Motor neuron (in vitro differentiated cells): ENCODE results near the gene SUPT4H1. TPM values are rescaled to one million over a fixed set of nuclear protein-coding genes. Genes with fewer than 3 reads are reported as not detected.

Experiments
- ATAC-seq, 8 experiments: fragments of 200-7000 bp; cut with Tn5 transposase; replicated peaks in 6 of 8; 2 replicates each; pipeline ENCODE4 v1.8.0; 2021; ENCODE audit warnings: mild to moderate bottlenecking in 8 of 8, moderate library complexity in 8 of 8
- H3K27ac ChIP-seq, 2 donors: fragments of 250-450 bp; sonication (Bioruptor Pico); 2 replicates each; pipeline ENCODE4 v1.9.0; 2021; ENCODE audit warnings: antibody characterized with exemption in 2 of 2, mild to moderate bottlenecking in 2 of 2, moderate library complexity in 1 of 2
- H3K4me1 ChIP-seq, 2 donors: fragments of 250-450 bp; sonication (Bioruptor Pico); replicated peaks in 1 of 2; 2 replicates each; pipeline ENCODE4 v1.6.1; 2021; ENCODE audit warnings: antibody characterized with exemption in 2 of 2, mild to moderate bottlenecking in 2 of 2, moderate library complexity in 1 of 2
- H3K4me3 ChIP-seq, 5 donors: fragments of 250-450 bp; sonication (Bioruptor Pico); 2 replicates each; pipeline ENCODE4 v1.9.0; 2021; ENCODE audit warnings: antibody characterized with exemption in 5 of 5, mild to moderate bottlenecking in 5 of 5, moderate library complexity in 4 of 5
- WGBS, 10 experiments: fragments of 450-650 bp; shearing (Covaris generic); methylation state at CpG; one replicate each; pipeline ENCODE4 v1.0.0; 2022; 5-methylcytosine and 5-hydroxymethylcytosine counted together
- in situ Hi-C, 9 experiments: fragments of 400-800 bp; cut with MboI; loops; one replicate each; pipeline ENCODE4 v1.15.0; 2021; ENCODE audit warnings: low sequenced_read_pairs in 9 of 9, low pct_unique_long_range_greater_than_20kb in 2 of 9; ENCODE audit not compliant: unreplicated experiment in 9 of 9
- total RNA-seq, 8 experiments: library from RNA; unstranded; fragments of 300-600 nt; gene quantifications; 2 replicates each; pipeline versions ENCODE4 v1.2.3 to v1.2.4, GENCODE V29; 2022

SUPT4H1 gene
- total RNA-seq, 8 experiments from 2014 or later, result 47.7 to 87.5 (median 62.3) TPM

GRCh38 chr17:58325976-58326468, 26.0 kb downstream of the SUPT4H1 start:
- Histone ChIP-seq H3K27ac (no peak overlapping the region), H3K4me1 (peaks cover 56 to 60% of the 10 kb centered on the region in 2 donors), H3K4me3 (peak overlapping the region in 1 of 5 donors; percentile 44)
- WGBS, 10 experiments, result 60 to 100% (median 86%) methylated on average over 1 to 9 of the region's 11 CpGs; no CpG with 5 or more reads in 1 of the 10 experiments
- in situ Hi-C loops, result no loop called here
- ATAC-seq, result no peak

DNA sequence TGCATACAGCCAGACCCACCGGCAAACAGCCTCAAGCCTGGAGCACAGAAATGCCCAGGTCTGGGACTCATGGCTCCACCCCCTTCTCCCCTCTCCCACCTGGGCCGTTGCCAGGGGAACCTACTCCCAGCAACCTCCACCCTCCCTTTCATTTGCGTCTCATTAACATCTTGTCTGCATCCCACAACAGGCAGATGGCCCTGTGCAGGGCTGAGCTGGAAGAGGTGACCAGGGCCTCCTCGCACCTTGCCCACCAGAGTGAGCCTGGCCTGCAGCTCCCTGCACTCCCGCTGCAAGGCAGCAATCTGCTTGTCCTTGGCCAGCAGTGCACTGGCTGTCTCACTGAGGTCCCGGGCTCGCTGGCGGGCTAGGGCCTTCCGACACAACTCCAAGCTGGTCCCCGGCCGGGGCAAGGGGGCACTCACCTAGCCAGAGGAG, 26.7 kb downstream of the SUPT4H1 start:
- ATAC-seq, result peak; percentile 6 to 57 (median 40)
- in situ Hi-C loops, result no loop called here
- Histone ChIP-seq H3K4me1 (peaks cover 52 to 59% of the 10 kb centered on the region in 2 donors), H3K27ac (no peak overlapping the region), H3K4me3 (peak overlapping the region in 3 of 5 donors; percentile 42 to 52 (median 44))
- 0 to 83% (median 20%) methylated on average over 1 to 5 of the region's 11 CpGs; no CpG with 5 or more reads in 5 of the 10 experiments for WGBS, 10 experiments

- WGBS, 10 experiments, result 0 to 67% (median 36%) methylated on average over 1 to 15 of the region's 66 CpGs; no CpG with 5 or more reads in 6 of the 10 experiments
- peak overlapping the region; percentile 34 to 52 (median 42) for H3K4me3 ChIP-seq
- no peak overlapping the region for H3K27ac ChIP-seq
- ATAC-seq, result peak; percentile 57 to 91 (median 62)
- H3K4me1 ChIP-seq, result peaks cover 47 to 55% of the 10 kb centered on the region in 2 donors
- in situ Hi-C loops, result no loop called here
Observed at GRCh38 chr17:58324409-58325288, 27.4 kb downstream of the SUPT4H1 start.

DNA sequence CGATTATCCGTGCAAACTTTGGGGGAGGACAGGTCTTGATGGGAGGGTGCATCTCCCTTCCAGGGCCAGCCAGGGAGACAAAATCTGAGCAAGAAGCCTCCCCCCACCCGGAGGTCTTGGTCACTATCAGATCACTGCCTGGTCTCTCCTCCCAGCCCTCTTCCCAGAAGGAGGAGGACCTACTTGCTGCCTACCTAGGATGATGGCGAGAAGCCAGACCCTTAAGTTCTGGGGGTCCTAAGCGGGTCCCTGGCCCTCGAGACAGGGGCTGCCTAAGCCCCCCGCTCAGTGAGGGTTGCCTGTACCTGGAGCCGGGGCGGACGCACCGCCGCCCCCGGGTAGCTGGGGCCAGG, 28.0 kb downstream of the SUPT4H1 start:
- peak in 1 of 8 experiments; percentile 3 for ATAC-seq
- Histone ChIP-seq H3K4me3 (peak overlapping the region; percentile 34 to 52 (median 42)), H3K27ac (no peak overlapping the region), H3K4me1 (peaks cover 41 to 49% of the 10 kb centered on the region in 2 donors)
- in situ Hi-C loops, result no loop called here
- WGBS, 10 experiments, result 0 to 60% methylated on average over 1 to 6 of the region's 13 CpGs; no CpG with 5 or more reads in 8 of the 10 experiments

DNA sequence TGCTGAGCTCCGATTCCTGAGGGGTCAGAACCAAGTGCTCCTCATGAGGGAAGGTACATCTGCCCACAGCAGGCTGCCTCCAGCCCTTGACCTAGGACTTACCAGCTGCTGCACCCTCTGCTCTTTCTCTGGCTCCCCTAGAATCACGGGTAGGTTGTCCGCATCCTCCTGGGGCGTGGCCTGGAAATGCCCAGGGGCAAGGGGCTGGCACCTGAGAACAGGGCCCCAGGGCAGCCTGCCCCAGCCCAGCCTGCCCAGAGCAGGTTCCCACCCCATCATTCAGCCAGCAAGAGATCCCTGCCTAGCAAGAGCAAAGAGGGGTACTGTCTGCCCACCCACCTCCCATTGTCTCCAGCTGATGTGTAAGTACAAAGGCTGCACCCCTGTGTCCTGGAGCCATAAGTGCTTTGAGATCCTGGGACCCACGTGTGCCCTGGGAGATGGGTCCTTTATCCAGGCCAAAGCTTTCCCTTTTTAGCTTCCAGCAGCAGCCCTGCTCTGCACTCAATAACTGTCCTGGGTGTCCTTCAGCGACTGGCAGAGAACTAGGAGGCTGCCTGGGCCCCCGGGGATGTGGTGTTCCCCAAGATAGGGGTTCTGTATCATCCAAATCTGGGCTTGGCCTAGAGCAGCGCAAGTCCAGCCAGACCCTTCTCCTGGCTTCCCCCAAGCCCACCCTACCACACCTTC, 28.5 kb downstream of the SUPT4H1 start:
- H3K27ac ChIP-seq, result no peak overlapping the region
- no peak for ATAC-seq
- H3K4me1 ChIP-seq, result peaks cover 38 to 45% of the 10 kb centered on the region in 2 donors
- in situ Hi-C loops, result no loop called here
- 40 to 81% (median 63%) methylated on average over 1 to 5 of the region's 8 CpGs; no CpG with 5 or more reads in 4 of the 10 experiments for WGBS, 10 experiments
- peak overlapping the region; percentile 34 to 52 (median 42) for H3K4me3 ChIP-seq

DNA sequence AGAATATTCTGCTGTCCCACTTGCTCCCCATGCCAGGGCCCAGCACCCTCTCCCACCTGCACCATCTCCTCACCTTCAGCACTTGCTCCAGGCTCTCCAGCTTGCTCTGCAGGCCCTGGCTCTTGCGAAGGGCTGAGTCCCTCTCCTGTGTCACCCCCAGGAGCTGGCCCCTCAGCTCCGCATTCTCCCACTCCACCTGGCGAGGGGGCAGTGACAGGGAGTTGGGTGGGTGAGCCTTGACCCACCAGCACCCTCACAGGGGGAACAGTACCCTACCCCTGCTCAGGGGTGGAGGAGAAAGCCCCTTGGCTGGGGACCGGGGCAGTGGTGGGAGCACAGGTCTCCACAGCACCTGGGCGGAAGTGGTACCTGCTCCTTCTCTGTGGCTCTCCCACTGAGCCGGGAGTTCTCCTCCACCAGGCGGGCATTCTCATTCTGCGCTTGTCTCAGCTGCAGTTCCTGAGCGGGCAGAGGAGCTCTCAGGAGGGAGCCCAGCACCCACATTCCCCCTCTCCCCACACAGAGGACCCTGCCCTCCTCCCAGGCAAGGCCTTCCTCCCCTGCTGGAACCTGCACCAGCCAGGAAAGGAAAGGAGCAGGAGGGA, 29.3 kb downstream of the SUPT4H1 start:
- 40 to 100% methylated on average over 2 to 3 of the region's 9 CpGs; no CpG with 5 or more reads in 8 of the 10 experiments for WGBS, 10 experiments
- Histone ChIP-seq H3K4me1 (peaks cover 31 to 37% of the 10 kb centered on the region in 2 donors), H3K4me3 (no peak overlapping the region), H3K27ac (no peak overlapping the region)
- no peak for ATAC-seq
- in situ Hi-C loops, result no loop called here

GRCh38 chr17:58321571-58322525, 30.2 kb downstream of the SUPT4H1 start:
- no peak overlapping the region for H3K27ac ChIP-seq
- H3K4me1 ChIP-seq, result peaks cover 25 to 31% of the 10 kb centered on the region in 2 donors
- in situ Hi-C loops, result no loop called here
- peak in 2 of 8 experiments; percentile 34 to 50 for ATAC-seq
- 78 to 100% (median 91%) methylated on average over 1 to 9 of the region's 18 CpGs; no CpG with 5 or more reads in 3 of the 10 experiments for WGBS, 10 experiments
- no peak overlapping the region for H3K4me3 ChIP-seq

- Histone ChIP-seq H3K27ac (no peak overlapping the region), H3K4me1 (peaks cover 16 to 20% of the 10 kb centered on the region in 2 donors), H3K4me3 (no peak overlapping the region)
- ATAC-seq, result no peak
- in situ Hi-C loops, result no loop called here
- WGBS, 10 experiments, result 50 to 100% (median 88%) methylated on average over 1 to 6 of the region's 9 CpGs; no CpG with 5 or more reads in 1 of the 10 experiments
Observed at GRCh38 chr17:58320570-58321323, 31.3 kb downstream of the SUPT4H1 start.

- WGBS, 10 experiments, result 60 to 83% methylated on average over 1 to 3 of the region's 7 CpGs; no CpG with 5 or more reads in 8 of the 10 experiments
- ATAC-seq, result no peak
- no peak overlapping the region for H3K4me3 ChIP-seq
- no peak overlapping the region for H3K27ac ChIP-seq
- in situ Hi-C loops, result no loop called here
- H3K4me1 ChIP-seq, result peaks cover 10 to 14% of the 10 kb centered on the region in 2 donors
Observed at GRCh38 chr17:58320163-58320558, 31.8 kb downstream of the SUPT4H1 start.

- H3K4me1 ChIP-seq, result peaks cover 7 to 9% of the 10 kb centered on the region in 2 donors
- ATAC-seq, result no peak
- no peak overlapping the region for H3K27ac ChIP-seq
- WGBS, 10 experiments, result 67 to 87% (median 73%) methylated on average over 3 to 4 of the region's 25 CpGs; no CpG with 5 or more reads in 7 of the 10 experiments
- H3K4me3 ChIP-seq, result no peak overlapping the region
- in situ Hi-C loops, result loop anchor here in 1 of 9 experiments (10.0 kb wide), 1 partner anchor 125 kb away; no protein-coding TSS in a partner anchor
Observed at GRCh38 chr17:58319173-58320162, 32.5 kb downstream of the SUPT4H1 start.
